ENCODE results near the gene SPRY2. TPM values are rescaled to one million over a fixed set of nuclear protein-coding genes. Genes with fewer than 3 reads are reported as not detected.

The SPRY2 gene
- total RNA-seq, 1 donor from 2014 or later: 48.7 TPM

GRCh38 chr13:80309926-80310325 is 31.0 kb downstream of the SPRY2 start:
- H3K9me3 Mint-ChIP-seq: peaks cover 2% of the 10 kb centered on the region
- H3K27ac Mint-ChIP-seq: no peak overlapping the region
- TF ChIP-seq CTCF (conservative IDR thresholded peaks at IDR 0.05): no peak
- no peak for DNase-seq (ENCODE audit: extremely low spot score, unreplicated experiment)
- H3K27me3 Mint-ChIP-seq: no peaks in the 10 kb centered on the region
- no peak overlapping the region for H3K4me3 Mint-ChIP-seq
- H3K36me3 Mint-ChIP-seq: peaks cover 4% of the 10 kb centered on the region
- H3K4me1 Mint-ChIP-seq (ENCODE audit: unreplicated experiment): peaks cover 19% of the 10 kb centered on the region

GRCh38 chr13:80307401-80307987 is 33.4 kb downstream of the SPRY2 start:
- H3K36me3 Mint-ChIP-seq: peaks cover 7% of the 10 kb centered on the region
- DNase-seq (ENCODE audit: extremely low spot score, unreplicated experiment): no peak
- no peak overlapping the region for H3K27ac Mint-ChIP-seq
- no peaks in the 10 kb centered on the region for H3K27me3 Mint-ChIP-seq
- no peak for TF ChIP-seq CTCF (conservative IDR thresholded peaks at IDR 0.05)
- no peak overlapping the region for H3K4me3 Mint-ChIP-seq
- H3K4me1 Mint-ChIP-seq (ENCODE audit: unreplicated experiment): peaks cover 8% of the 10 kb centered on the region
- H3K9me3 Mint-ChIP-seq: peaks cover 5% of the 10 kb centered on the region

- Mint-ChIP-seq H3K9me3 (peaks cover 5% of the 10 kb centered on the region), H3K4me1 (ENCODE audit: unreplicated experiment) (peaks cover 4% of the 10 kb centered on the region), H3K27ac (no peak overlapping the region), H3K36me3 (peaks cover 7% of the 10 kb centered on the region), H3K4me3 (no peak overlapping the region), H3K27me3 (no peaks in the 10 kb centered on the region)
- DNase-seq (ENCODE audit: extremely low spot score, unreplicated experiment): no peak
- no peak for TF ChIP-seq CTCF (conservative IDR thresholded peaks at IDR 0.05)
Measured at GRCh38 chr13:80306337-80306972, 34.5 kb downstream of the SPRY2 start.

- Mint-ChIP-seq H3K27ac (no peak overlapping the region), H3K4me1 (ENCODE audit: unreplicated experiment) (peaks cover 4% of the 10 kb centered on the region), H3K4me3 (no peak overlapping the region), H3K9me3 (peaks cover 5% of the 10 kb centered on the region), H3K36me3 (peaks cover 7% of the 10 kb centered on the region), H3K27me3 (no peaks in the 10 kb centered on the region)
- DNase-seq (ENCODE audit: extremely low spot score, unreplicated experiment): no peak
- TF ChIP-seq CTCF (conservative IDR thresholded peaks at IDR 0.05): no peak
Measured at GRCh38 chr13:80305737-80306136, 35.2 kb downstream of the SPRY2 start.

- peaks cover 5% of the 10 kb centered on the region for H3K9me3 Mint-ChIP-seq
- peaks cover 4% of the 10 kb centered on the region for H3K36me3 Mint-ChIP-seq
- TF ChIP-seq CTCF (conservative IDR thresholded peaks at IDR 0.05): no peak
- H3K27ac Mint-ChIP-seq: no peak overlapping the region
- peaks cover 4% of the 10 kb centered on the region for H3K4me1 Mint-ChIP-seq (ENCODE audit: unreplicated experiment)
- H3K4me3 Mint-ChIP-seq: no peak overlapping the region
- no peak for DNase-seq (ENCODE audit: extremely low spot score, unreplicated experiment)
- H3K27me3 Mint-ChIP-seq: no peaks in the 10 kb centered on the region
Measured at GRCh38 chr13:80303225-80303811, 37.6 kb downstream of the SPRY2 start.
